NB4 (cell line): ENCODE data around the gene CCDC9B.
A peak's percentile ranks its signal among the peaks of the same experiment; 100 is the strongest.

ENCODE experiments used
- DNase-seq: peaks from one replicate; pipeline ENCODE4 v3.0.0; 2010; ENCODE audit warnings: low read depth
- H3K4me3 ChIP-seq: one replicate; pipeline ENCODE4 v1.5.1; 2011; ENCODE audit warnings: mild to moderate bottlenecking, low read depth, low read length, moderate library complexity
- MYC ChIP-seq: IDR thresholded peaks from 2 replicates; pipeline ENCODE4 v1.6.1; 2011; ENCODE audit warnings: low read depth, low read length
- POLR2A ChIP-seq: IDR thresholded peaks from 2 replicates; pipeline ENCODE4 v1.6.1; 2011; ENCODE audit warnings: mild to moderate bottlenecking; ENCODE audit not compliant: insufficient read length; ENCODE audit errors: extremely low read depth
- TF ChIP-seq, protein P1 (sequence below): IDR thresholded peaks from 2 replicates; pipeline ENCODE4 v1.6.1; 2011; ENCODE audit warnings: low read depth, low read length
- TF ChIP-seq, protein P2 (sequence below): IDR thresholded peaks from one replicate; pipeline ENCODE4 v1.5.1; 2012; ENCODE audit warnings: low read depth, low read length

Gene CCDC9B

DNA sequence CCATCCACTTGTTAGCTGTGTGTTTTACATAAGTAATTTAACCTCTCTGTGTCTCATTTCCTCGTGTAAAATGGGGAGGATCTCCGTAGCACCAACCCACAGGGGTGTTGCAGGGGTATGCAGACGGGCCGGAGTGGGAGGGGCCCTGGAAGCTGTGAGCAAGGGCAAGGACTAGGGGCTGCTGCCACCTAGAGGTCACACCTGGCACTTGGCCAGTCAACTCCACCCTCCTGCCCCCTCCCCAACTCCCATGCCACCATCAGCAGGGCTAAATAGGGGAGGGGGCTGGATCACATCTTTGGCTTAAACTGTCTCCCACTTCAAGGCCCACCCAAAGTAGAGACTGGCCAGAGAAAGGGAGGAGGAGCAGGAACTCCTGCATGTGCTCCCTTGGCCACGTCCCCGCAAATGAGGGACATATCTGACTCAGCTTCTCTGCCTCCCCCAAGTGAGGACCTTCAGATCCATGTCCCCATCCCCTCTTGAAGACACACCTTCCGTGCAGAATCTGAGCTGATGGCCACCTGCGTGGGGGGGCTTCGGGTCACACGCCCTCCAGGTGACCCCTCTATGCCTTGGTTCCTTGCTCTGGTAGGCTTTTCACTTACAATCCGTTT is 2.6 kb downstream of the CCDC9B start:
- peak; percentile 88 for DNase-seq
- TF ChIP-seq, protein P1, sequence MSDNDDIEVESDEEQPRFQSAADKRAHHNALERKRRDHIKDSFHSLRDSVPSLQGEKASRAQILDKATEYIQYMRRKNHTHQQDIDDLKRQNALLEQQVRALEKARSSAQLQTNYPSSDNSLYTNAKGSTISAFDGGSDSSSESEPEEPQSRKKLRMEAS, result peak; percentile 64; the same call in 1 of the 2 replicates
- peak; percentile 62 for TF ChIP-seq MYC
- TF ChIP-seq POLR2A, result no peak
- TF ChIP-seq, protein P2, sequence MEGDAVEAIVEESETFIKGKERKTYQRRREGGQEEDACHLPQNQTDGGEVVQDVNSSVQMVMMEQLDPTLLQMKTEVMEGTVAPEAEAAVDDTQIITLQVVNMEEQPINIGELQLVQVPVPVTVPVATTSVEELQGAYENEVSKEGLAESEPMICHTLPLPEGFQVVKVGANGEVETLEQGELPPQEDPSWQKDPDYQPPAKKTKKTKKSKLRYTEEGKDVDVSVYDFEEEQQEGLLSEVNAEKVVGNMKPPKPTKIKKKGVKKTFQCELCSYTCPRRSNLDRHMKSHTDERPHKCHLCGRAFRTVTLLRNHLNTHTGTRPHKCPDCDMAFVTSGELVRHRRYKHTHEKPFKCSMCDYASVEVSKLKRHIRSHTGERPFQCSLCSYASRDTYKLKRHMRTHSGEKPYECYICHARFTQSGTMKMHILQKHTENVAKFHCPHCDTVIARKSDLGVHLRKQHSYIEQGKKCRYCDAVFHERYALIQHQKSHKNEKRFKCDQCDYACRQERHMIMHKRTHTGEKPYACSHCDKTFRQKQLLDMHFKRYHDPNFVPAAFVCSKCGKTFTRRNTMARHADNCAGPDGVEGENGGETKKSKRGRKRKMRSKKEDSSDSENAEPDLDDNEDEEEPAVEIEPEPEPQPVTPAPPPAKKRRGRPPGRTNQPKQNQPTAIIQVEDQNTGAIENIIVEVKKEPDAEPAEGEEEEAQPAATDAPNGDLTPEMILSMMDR, result peak; percentile 91
- no peak overlapping the region for H3K4me3 ChIP-seq

DNA sequence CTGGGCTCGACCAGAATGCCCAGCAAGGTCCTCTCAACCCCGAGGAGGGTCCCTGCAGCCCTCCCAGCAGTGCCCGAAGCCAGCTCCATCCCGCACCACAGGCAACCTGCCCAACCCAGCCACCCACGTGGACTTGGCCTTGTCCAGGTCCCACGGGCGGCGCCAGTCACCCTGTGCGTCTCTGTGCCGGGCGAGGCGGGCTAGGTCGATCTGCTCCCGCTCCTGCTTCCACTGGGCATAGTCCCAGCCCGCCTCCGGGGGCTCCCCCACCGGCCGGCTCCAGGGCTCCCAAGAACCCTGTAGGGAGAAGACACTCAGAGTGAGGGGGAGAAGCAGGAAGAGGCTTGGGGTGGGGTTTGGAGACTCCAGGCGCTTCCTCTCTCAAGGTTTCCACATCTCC is 3.1 kb downstream of the CCDC9B start:
- H3K4me3 ChIP-seq, result no peak overlapping the region
- no peak for DNase-seq

DNA sequence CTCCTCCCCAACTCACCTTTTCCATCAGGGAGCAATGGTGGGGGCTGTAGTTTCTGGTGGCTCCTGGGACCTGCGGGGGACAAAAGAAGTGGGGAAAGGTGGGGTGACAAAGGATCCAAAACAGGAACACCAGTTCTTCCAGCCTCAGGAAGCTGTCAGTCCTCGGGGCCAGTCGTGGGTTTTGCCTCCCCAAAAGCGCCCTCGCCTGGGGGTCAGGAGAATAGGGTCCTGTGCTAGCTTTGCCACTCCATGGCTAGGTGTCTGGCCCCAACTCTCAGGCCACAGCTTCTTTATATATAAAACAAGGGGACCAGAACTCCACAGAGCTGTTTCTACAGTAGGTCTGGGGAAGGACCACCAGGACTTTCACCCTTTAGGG is 4.0 kb downstream of the CCDC9B start:
- TF ChIP-seq, protein P2, result peak; percentile 43
- TF ChIP-seq, protein P1, result no peak
- DNase-seq, result peak; percentile 60
- H3K4me3 ChIP-seq, result no peak overlapping the region

More for the DNA sequence above, 3.1 kb downstream of the CCDC9B start:
- TF ChIP-seq MYC, result no peak
- no peak for TF ChIP-seq POLR2A
- TF ChIP-seq, protein P1, result no peak
- TF ChIP-seq, protein P2, result no peak

DNA sequence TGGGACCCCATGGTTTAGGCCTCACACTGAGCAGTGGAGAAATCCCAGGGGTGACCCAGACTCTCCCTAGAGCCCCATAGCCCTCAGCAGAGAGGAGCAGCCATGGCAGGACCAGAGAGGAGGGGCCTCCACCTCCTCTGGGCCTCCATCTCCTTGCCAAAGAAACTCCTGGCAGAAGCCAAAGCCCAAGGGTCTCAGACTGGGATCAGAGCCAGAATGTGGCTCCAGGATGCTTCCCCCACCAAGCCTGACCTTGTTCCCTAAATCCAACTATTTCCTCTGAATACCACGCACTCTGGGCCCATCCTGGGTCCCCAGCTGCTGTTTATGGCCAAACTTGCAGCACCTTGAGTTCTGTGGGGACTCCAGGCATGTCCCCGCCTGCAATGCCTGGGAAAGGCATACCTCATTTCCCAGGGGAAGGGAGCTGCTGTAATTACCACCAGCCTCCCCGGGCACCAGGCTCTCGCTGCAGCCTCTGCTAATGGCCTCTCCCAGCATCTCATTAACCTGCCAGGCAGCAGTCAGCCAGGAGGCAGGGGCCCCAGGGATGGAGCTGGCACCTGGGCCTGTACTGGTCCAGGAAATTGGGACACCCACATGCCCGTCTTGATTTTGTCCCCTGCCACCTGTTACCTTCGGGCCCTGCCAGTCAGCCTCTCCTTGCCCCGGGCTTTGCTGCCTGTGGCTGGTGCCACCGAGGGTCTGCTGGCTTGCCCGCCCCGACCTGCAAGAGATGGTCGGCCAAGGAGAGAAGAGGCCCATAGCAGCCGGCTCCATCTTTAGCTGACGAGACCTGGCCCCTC is 4.6 kb downstream of the CCDC9B start:
- TF ChIP-seq POLR2A (no peak), MYC (no peak)
- TF ChIP-seq, protein P1, result no peak
- H3K4me3 ChIP-seq, result no peak overlapping the region
- no peak for DNase-seq

DNA sequence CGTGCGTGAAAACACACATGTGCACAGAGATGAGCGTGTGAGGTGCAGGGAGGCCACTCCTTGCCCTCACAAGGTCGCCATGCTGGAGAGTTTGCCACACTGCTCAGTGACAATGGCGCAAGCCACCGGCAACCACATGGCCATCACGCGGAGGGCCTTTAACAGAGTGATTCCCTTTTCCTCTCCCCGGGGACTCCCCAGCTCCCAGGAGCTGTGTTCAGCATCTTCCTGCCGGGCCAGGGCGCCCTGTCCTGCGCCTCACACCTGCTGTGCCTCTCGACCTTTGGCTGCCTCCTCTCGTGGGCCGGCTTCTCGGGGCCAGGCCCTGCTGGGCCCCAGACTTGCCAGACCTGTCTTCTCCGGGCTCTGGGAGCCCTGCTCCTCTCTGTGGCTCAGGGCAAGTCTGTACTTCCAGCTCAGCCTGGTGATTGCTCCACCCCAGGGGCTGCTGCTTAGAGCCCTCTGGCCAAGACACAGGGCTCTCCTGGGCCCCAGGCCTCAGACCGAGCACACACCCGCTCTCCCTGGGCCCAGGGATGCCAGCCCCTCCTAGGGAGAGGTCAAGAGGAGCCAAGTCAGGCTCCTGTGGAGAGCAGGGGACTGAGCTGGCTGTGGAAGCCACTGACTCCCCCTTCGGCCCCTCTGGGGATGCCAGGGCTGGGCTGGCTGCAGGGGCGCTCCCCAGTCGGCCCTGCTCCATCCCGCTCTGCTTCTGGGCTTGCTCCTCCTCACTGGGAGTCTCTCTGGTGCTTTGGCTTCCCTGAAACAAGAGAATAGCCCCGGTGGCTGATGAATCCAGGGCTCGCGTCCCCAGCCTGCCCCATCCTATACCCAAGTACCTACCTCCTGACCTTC is 5.6 kb downstream of the CCDC9B start:
- TF ChIP-seq, protein P1, result peak; percentile 70
- TF ChIP-seq MYC, result no peak
- TF ChIP-seq, protein P2, result no peak
- TF ChIP-seq POLR2A, result no peak
- H3K4me3 ChIP-seq, result no peak overlapping the region
- peak; percentile 59 for DNase-seq
